Measurements from ENCODE around the gene MPP2.
"Not testable (repeated sequence)": the region's sequence is repeated elsewhere in the genome, so short reads cannot be mapped to it uniquely, and the experiment has no call there.

MPP2 gene

GRCh38 chr17:43931062-43931571 lies 23.8 kb upstream of the MPP2 start:
- no peak for DNase-seq (ENCODE audit: low read depth in 2 of 2)

DNA sequence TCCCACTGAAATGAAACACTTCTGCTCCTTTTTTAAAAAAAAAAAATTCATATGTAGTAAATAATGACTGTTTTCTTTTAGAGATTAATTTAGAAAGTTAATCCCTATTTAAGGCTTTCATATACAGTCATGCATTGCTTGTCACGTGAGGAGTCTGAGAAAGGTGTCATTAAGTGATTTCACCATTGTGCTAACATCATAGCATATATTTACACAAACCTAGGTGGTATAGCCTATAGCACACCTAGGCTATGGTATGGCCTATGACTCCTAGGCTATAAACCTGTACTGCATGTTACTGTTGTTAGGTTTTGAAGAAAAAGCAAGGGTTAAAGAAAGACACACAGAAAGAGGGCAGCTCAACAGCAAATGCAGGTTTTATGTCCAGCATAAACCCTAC lies 21.3 kb upstream of the MPP2 start:
- no peak for DNase-seq (ENCODE audit: low read depth in 2 of 2)

- DNase-seq (ENCODE audit: low read depth in 2 of 2) = not testable (repeated sequence)
These were observed 20.6 kb upstream of the MPP2 start for GRCh38 chr17:43927929-43928328.

GRCh38 chr17:43927060-43927864 lies 19.9 kb upstream of the MPP2 start:
- DNase-seq (ENCODE audit: low read depth in 2 of 2) = no peak

DNA sequence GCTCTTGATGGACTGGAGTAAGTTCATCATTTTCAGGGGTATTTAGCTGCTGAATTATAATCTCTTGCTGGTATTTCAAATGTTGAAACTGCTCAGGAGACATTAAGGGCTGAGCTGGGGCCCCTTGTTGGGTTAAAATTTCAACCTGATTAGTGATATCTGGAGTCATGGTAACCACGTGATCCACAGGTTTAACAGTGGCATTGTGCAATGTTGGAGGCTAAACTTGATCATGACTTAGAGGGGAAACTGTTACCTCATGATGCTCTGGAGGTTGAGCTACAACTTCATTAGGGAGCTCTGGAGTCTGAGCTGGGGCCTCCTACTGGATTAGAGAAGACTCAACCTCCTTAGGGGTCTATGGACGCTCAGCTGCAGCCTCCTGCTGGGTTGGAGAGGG lies 17.2 kb upstream of the MPP2 start:
- no peak for DNase-seq (ENCODE audit: low read depth in 2 of 2)

DNA sequence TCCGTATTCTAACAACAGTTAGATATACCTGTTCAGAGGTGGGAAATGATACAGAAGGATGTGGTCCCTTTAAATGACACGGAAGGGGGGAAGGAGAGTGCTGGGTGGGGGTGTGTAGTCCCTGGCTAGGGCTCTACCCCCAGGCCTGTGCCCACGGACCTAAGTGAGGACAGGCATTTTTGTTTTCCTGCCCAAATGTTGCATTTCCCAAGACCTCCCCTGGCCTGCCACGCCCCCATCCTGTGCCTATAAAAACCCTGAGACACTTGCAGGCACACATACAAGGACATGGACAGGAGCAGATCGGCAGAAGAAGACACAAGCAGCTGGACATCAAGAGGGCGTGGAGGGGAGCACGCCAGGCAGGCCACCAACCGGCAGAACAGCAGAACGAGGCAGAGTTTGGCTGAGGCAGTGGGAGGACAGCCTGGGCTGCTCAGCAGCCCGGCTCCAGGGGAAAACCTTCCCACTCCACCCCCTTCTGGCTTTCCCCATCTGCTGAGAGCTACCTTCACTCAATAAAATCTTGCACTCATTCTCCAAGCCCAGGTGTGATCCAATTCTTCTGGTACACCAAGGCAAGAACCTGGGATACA lies 13.3 kb upstream of the MPP2 start:
- DNase-seq (ENCODE audit: low read depth in 2 of 2) = no peak

DNA sequence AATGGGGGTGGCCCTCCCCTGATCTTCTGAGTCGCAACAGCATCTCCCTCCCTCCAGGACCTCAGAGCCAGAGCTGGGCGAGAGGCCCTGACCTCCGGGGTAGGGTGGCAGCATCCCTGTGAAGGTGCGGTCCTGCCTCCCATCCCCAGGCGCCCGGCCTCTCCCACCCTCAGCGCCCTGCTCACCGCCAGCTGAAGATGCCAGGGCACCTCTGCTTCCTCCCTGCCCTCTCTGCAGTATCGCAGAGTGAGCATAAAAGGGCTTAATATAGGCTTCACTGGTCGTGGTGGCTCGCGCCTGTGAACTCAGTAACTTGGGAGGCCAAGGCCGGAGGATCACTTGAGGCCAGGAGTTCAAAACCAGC lies 10.7 kb upstream of the MPP2 start:
- DNase-seq (ENCODE audit: low read depth in 2 of 2) = no peak

DNA sequence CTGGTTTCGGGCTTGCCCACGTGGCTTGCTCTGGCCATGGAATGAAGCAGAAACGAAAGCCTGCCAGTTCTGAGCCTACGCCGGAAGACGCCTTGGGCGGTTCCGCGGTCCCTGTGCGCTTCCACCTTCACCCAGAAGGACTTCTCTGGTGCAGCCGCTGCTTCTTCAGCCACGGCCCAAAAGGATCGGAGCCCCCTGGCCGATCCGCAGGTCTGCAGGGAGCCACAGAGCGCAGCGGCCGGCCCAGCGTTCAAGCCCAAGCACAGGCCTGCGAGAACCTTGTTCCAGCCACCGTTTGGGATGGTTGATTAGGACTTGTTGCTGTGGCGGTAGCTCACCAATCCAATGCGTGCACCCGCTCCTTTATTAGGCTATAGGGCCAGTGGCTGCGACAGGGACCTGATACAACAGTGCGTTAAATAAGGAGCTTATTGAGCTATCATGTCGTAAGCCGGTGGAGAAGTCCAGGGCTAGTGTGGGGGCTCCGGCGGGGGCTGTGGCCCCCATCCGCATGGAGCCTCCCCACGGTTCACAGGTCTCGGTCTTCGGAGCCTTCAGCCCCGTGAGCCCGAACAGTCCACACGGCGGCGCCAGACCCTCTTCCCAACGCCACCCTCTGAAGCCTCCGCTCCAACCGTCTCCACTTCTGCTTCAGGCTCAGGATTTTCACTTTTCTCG lies 10.2 kb upstream of the MPP2 start:
- peak; percentile 20 to 38 for DNase-seq (ENCODE audit: low read depth in 2 of 2)

GRCh38 chr17:43917016-43917347 lies 9.6 kb upstream of the MPP2 start:
- no peak for DNase-seq (ENCODE audit: low read depth in 2 of 2)

DNA sequence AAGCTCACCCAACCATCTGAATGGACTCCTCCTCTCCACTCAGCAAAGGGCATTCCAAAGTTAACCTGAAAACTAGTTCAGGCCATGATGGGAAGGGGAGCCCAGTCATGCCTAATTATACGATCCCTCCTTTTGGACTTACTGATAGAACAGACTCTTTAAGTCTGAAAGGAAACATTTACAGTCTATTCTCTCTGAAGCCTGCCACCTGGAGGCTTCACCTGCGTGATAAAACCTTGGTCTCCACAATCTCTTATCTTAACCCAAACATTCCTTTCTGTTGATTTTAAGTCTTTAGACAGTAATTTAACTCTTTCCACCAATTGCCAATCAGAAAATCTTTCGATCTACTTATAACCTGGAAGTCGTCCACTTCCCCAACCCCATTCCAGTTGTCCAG lies 9.0 kb upstream of the MPP2 start:
- DNase-seq (ENCODE audit: low read depth in 2 of 2) = no peak

- no peak for DNase-seq (ENCODE audit: low read depth in 2 of 2)
These were observed 8.2 kb upstream of the MPP2 start for GRCh38 chr17:43915559-43915958.

GRCh38 chr17:43914451-43914850 lies 7.1 kb upstream of the MPP2 start:
- DNase-seq (ENCODE audit: low read depth in 2 of 2) = no peak

DNA sequence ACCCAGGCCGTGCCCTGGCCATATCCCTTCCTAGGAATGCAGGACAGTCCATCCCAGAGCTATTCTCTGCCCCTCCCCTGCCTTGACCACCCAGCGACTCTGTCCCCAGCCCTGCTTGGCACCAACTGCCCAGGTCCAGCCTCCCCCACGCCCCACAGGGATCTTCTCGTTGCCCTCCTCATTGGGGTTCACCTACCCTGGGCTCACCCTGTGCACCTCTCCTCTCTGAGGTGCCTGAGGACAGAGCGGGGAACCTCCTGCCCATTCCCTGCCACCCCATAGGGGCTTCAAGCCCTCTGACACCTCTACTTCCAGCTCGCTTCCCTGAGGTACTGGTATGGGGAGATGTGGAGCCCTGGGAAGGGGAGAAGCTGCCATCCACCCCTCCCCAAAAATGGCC lies 6.2 kb upstream of the MPP2 start:
- DNase-seq (ENCODE audit: low read depth in 2 of 2) = no peak

- no peak for DNase-seq (ENCODE audit: low read depth in 2 of 2)
These were observed 5.4 kb upstream of the MPP2 start for GRCh38 chr17:43912635-43913304.

DNA sequence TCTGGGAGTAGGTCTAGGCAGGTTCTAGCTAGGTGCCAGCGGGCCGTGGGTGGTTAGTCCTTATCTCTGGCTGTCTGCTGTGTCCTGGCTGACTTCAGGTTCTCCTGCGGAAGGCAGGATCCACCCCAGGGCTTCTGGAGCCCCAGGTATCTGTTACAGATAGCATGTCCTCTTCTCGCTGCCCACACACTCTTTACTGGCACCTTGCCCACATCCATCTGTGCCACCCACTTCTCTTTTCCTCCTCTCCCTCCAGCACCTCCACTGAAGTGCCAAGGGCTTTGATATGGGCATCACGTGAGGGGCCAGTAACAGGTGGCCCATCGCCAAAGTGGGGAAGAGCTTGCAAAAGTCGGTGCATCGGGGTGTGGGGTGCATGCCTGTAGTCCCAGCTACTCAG lies 4.6 kb upstream of the MPP2 start:
- no peak for DNase-seq (ENCODE audit: low read depth in 2 of 2)

- no peak for DNase-seq (ENCODE audit: low read depth in 2 of 2)
These were observed 2.3 kb upstream of the MPP2 start for GRCh38 chr17:43909537-43910231.

- peak in 1 of 2 experiments; percentile 50 for DNase-seq (ENCODE audit: low read depth in 2 of 2)
These were observed 824 bp upstream of the MPP2 start for GRCh38 chr17:43907998-43908721.

DNA sequence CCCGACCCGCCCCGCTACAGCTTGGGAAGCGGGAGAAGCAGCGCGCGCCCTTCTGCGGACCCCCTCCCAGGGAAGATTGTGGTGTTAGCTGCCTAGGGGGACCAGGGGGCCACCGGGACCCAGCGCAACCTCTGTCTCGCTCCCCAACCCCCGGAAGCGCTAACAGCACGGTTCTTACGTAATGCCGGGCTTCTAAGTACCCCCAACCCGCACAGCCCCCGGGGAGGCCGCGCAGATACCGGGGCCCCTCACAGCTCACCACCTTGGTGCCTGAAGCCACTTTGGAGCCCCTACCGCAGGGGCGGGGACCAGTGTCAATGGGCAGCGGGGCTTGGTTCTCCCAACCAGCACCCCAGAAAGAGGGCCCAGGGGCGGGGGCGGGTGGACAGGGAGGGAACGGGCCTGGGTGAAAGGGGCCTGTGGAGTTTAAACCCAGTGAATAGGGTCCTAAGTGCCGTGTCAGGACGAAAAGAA lies 348 bp downstream of the MPP2 start:
- DNase-seq (ENCODE audit: low read depth in 2 of 2) = no peak

DNA sequence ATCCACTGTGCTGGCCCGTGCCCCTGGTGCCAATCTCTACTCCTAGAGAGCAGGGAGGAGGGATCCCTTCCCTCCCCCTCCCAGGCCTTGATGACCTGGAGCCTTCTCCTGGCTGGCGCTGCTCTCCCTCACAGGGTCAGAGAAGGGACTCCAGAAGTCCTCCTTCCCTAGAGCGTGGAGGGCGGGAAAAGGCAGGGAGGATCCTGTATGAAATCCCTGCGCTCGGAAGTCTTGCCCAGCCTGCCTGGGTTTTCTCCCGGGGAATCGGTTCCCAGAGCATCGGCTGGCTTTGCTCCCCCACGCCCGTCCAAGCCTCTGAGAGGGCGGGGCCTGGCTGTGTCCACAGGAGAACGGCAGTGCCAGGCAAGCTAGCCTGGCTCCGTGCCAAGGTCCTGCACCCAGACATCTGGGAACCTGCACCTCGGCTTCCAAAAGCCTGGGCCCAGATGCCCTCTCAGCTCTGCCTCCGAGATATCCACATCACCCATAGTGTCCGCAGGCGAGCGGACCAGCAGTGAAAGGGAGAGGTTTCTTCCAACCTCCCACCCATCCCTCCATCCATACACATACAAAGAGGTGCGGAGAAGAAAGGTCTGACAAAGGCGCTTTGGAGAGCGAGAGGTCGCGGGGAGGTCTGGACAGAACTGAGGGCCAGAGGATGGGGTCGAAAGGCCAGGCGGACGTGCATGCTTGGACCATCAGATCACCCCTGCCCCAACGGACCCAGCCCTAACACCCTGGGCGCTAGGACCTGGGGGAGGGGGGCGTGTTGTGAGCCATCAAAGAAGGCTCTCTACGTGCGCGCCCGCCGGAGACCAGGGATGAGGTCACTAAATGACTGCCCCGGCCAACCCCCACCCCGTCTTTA lies 1.1 kb downstream of the MPP2 start:
- DNase-seq (ENCODE audit: low read depth in 2 of 2) = no peak

- DNase-seq (ENCODE audit: low read depth in 2 of 2) = no peak
These were observed 1.8 kb downstream of the MPP2 start for GRCh38 chr17:43905400-43905984.
